DND-41 (cell line): ENCODE results near the gene SRC.

ENCODE experiments used
- ATAC-seq: fragments of 200-7000 bp; cut with Tn5 transposase; 3 replicates; pipeline ENCODE4 v1.9.1; 2021; ENCODE audit warnings: low read depth; ENCODE audit not compliant: insufficient read depth
- DNase-seq: peaks from one replicate; pipeline ENCODE4 v3.0.0-alpha.2; 2020
- H2AFZ ChIP-seq: 2 replicates; pipeline ENCODE4 v1.6.0; 2012; ENCODE audit warnings: low read depth, low read length
- H3K27ac ChIP-seq: 2 replicates; pipeline ENCODE4 v1.5.1; 2012; ENCODE audit warnings: low read length, inconsistent platforms
- H3K27me3 ChIP-seq: fragments of 200-600 bp; sonication (generic); 2 replicates; pipeline ENCODE4 v1.6.0; 2012; ENCODE audit warnings: low read length, mild to moderate bottlenecking, inconsistent platforms; ENCODE audit not compliant: insufficient read depth, poor library complexity
- H3K36me3 ChIP-seq: 2 replicates; pipeline ENCODE4 v1.5.1; 2012; ENCODE audit warnings: low read length, inconsistent platforms; ENCODE audit not compliant: insufficient read depth
- H3K4me1 ChIP-seq: 2 replicates; pipeline ENCODE4 v1.5.1; 2012; ENCODE audit warnings: mild to moderate bottlenecking, low read length; ENCODE audit not compliant: insufficient read depth
- H3K4me2 ChIP-seq: 2 replicates; pipeline ENCODE4 v1.6.0; 2012; ENCODE audit warnings: mild to moderate bottlenecking, moderate library complexity, low read length, inconsistent platforms; ENCODE audit not compliant: insufficient read depth
- H3K4me3 ChIP-seq, 2 experiments: fragments of 200-600 bp in 1 of 2; shearing (Covaris generic) in 1 of 2; 2 replicates each; pipeline ENCODE4 v1.5.1; 2012 to 2016; ENCODE audit warnings: inconsistent platforms in 2 of 2, low read length in 2 of 2, mild to moderate bottlenecking in 2 of 2, low read depth in 1 of 2, moderate library complexity in 1 of 2
- H3K79me2 ChIP-seq: 2 replicates; pipeline ENCODE4 v1.6.0; 2012; ENCODE audit warnings: low read length, inconsistent platforms; ENCODE audit not compliant: insufficient read depth
- H3K9ac ChIP-seq: 2 replicates; pipeline ENCODE4 v1.6.0; 2012; ENCODE audit warnings: low read depth, mild to moderate bottlenecking, inconsistent platforms, low read length, moderate library complexity
- H3K9me3 ChIP-seq: 2 replicates; pipeline ENCODE4 v1.5.1; 2012; ENCODE audit warnings: low read length, moderate library complexity, mild to moderate bottlenecking, inconsistent platforms; ENCODE audit not compliant: insufficient read depth, severe bottlenecking
- H4K20me1 ChIP-seq: 2 replicates; pipeline ENCODE4 v1.6.0; 2012; ENCODE audit warnings: low read length; ENCODE audit not compliant: insufficient read depth
- CTCF ChIP-seq: IDR thresholded peaks from 2 replicates; pipeline ENCODE4 v1.5.1; 2012; ENCODE audit warnings: borderline replicate concordance, low read length, moderate library complexity, mild to moderate bottlenecking; ENCODE audit not compliant: poor library complexity, severe bottlenecking; ENCODE audit errors: extremely low read depth
- EZH2 ChIP-seq: IDR thresholded peaks from 3 replicates; pipeline ENCODE4 v1.6.1; 2012; ENCODE audit warnings: borderline replicate concordance, low read depth, mild to moderate bottlenecking, moderate library complexity, low read length, inconsistent platforms; ENCODE audit not compliant: severe bottlenecking

The SRC gene

DNA sequence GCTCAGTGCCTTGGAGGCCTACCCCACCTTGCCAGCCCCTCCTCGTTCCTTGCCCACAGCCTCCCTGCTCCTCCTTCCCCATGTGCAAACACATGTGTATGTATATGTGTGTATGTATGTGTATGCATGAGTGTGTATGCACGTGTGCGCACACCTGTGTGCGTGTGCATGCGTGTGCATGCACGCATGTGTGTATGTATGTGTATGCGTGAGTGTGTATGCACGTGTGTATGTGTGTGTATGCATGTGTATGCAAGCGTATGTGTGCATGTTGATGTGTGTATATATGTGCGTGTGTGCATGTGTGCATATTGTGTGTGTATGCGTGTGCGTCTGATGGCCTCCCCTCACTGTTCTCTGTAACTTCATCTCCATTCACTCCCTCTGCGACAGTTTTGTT, 74.7 kb downstream of the SRC start:
- TF ChIP-seq EZH2 (no peak), CTCF (no peak)

GRCh38 chr20:37421060-37421905, 75.3 kb downstream of the SRC start:
- Histone ChIP-seq H4K20me1 (no peaks in the 10 kb centered on the region; the same call in 1 of the 2 replicates), H3K4me3 (no peak overlapping the region), H3K9me3 (no peaks in the 10 kb centered on the region), H3K27ac (no peak overlapping the region), H3K4me1 (no peaks in the 10 kb centered on the region), H2AFZ (no peak overlapping the region), H3K9ac (no peak overlapping the region), H3K79me2 (no peaks in the 10 kb centered on the region), H3K4me2 (no peak overlapping the region), H3K27me3 (peaks cover 25% of the 10 kb centered on the region), H3K36me3 (no peaks in the 10 kb centered on the region)
- no peak for TF ChIP-seq CTCF
- TF ChIP-seq EZH2, result no peak
- DNase-seq, result no peak
- no peak for ATAC-seq

More for the DNA sequence above, 74.7 kb downstream of the SRC start:
- H2AFZ ChIP-seq, result no peak overlapping the region
- peaks cover 25% of the 10 kb centered on the region for H3K27me3 ChIP-seq
- H3K9me3 ChIP-seq, result no peaks in the 10 kb centered on the region
- H3K36me3 ChIP-seq, result no peaks in the 10 kb centered on the region
- no peak overlapping the region for H3K4me3 ChIP-seq
- H3K4me1 ChIP-seq, result no peaks in the 10 kb centered on the region
- no peaks in the 10 kb centered on the region; the same call in 1 of the 2 replicates for H4K20me1 ChIP-seq
- H3K27ac ChIP-seq, result no peak overlapping the region
- DNase-seq, result no peak
- H3K4me2 ChIP-seq, result no peak overlapping the region
- H3K9ac ChIP-seq, result no peak overlapping the region
- no peaks in the 10 kb centered on the region for H3K79me2 ChIP-seq
- ATAC-seq, result no peak

DNA sequence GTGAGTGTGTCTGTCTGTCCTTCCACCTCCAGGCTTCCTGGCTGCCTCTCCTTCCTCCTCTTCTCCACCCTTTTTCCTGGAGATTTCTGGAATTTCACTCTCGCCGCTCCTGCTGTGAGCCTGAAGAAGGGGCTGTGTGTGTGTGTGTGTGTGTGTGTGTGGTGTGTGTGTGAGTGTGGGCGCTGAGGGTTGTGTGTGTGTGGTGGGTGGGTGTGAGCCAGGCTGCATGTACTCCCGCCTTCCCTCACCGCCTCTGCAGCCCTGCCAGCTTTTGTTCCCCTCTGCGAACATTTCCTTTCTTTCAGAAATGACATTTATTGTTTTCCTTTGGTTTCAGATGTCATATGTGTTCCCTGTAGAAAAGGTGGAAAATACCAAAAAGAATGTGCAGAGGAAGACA, 76.0 kb downstream of the SRC start:
- DNase-seq, result no peak
- no peak overlapping the region for H3K9ac ChIP-seq
- no peak for ATAC-seq
- no peak overlapping the region for H3K4me2 ChIP-seq
- no peak overlapping the region for H2AFZ ChIP-seq
- H3K9me3 ChIP-seq, result no peaks in the 10 kb centered on the region
- no peaks in the 10 kb centered on the region for H3K36me3 ChIP-seq
- H3K27ac ChIP-seq, result no peak overlapping the region
- no peaks in the 10 kb centered on the region; the same call in 1 of the 2 replicates for H4K20me1 ChIP-seq
- no peaks in the 10 kb centered on the region for H3K79me2 ChIP-seq
- TF ChIP-seq CTCF, result no peak
- TF ChIP-seq EZH2, result no peak
- no peak overlapping the region for H3K4me3 ChIP-seq
- H3K4me1 ChIP-seq, result no peaks in the 10 kb centered on the region
- peaks cover 25% of the 10 kb centered on the region for H3K27me3 ChIP-seq
